Measurements from ENCODE around the gene ENHO.

The ENHO gene

GRCh38 chr9:34496149-34496712 lies 26.6 kb downstream of the ENHO start:
- Histone ChIP-seq H3K4me2 (ENCODE audit: low read length) (no peak overlapping the region), H3F3A (ENCODE audit: insufficient read depth, low read length) (no peaks in the 10 kb centered on the region), H4K20me1 (ENCODE audit: insufficient read depth, low read length) (no peaks in the 10 kb centered on the region), H3K9ac (ENCODE audit: low read length) (no peak overlapping the region), H2AFZ (ENCODE audit: low read length) (no peak overlapping the region), H3K36me3 (ENCODE audit: insufficient read depth, low read length) (no peaks in the 10 kb centered on the region), H3K9me3 (ENCODE audit: low read length) (no peaks in the 10 kb centered on the region), H3K27ac (ENCODE audit: low read depth, low read length, poor library complexity, severe bottlenecking) (no peak overlapping the region), H3K27me3 (ENCODE audit: insufficient read depth, low read length) (no peaks in the 10 kb centered on the region), H3K4me3 (ENCODE audit: low read depth, low read length, poor library complexity, severe bottlenecking) (no peak overlapping the region), H3K79me2 (ENCODE audit: insufficient read depth, low read length) (no peaks in the 10 kb centered on the region), H3K9me2 (ENCODE audit: low read depth, low read length) (no peaks in the 10 kb centered on the region), H3K4me1 (ENCODE audit: insufficient read depth, low read length, severe bottlenecking) (no peaks in the 10 kb centered on the region)
- TF ChIP-seq EZH2 (IDR thresholded peaks at IDR 0.05; ENCODE audit: borderline replicate concordance, low read length) (no peak), CTCF (IDR thresholded peaks at IDR 0.05; ENCODE audit: low read length) (no peak)

- Histone ChIP-seq H3K4me3 (ENCODE audit: low read depth, low read length, poor library complexity, severe bottlenecking) (no peak overlapping the region), H3K9me2 (ENCODE audit: low read depth, low read length) (no peaks in the 10 kb centered on the region)
These were observed 28.7 kb downstream of the ENHO start for GRCh38 chr9:34493972-34494535.

GRCh38 chr9:34492051-34492450 lies 30.7 kb downstream of the ENHO start:
- Histone ChIP-seq H3K9ac (ENCODE audit: low read length) (no peak overlapping the region), H3K4me1 (ENCODE audit: insufficient read depth, low read length, severe bottlenecking) (no peaks in the 10 kb centered on the region), H3K4me3 (ENCODE audit: low read depth, low read length, poor library complexity, severe bottlenecking) (no peak overlapping the region), H3F3A (ENCODE audit: insufficient read depth, low read length) (no peaks in the 10 kb centered on the region), H4K20me1 (ENCODE audit: insufficient read depth, low read length) (no peaks in the 10 kb centered on the region), H3K9me2 (ENCODE audit: low read depth, low read length) (no peaks in the 10 kb centered on the region), H3K27me3 (ENCODE audit: insufficient read depth, low read length) (no peaks in the 10 kb centered on the region), H3K36me3 (ENCODE audit: insufficient read depth, low read length) (no peaks in the 10 kb centered on the region), H3K9me3 (ENCODE audit: low read length) (no peaks in the 10 kb centered on the region), H2AFZ (ENCODE audit: low read length) (no peak overlapping the region), H3K79me2 (ENCODE audit: insufficient read depth, low read length) (no peaks in the 10 kb centered on the region), H3K27ac (ENCODE audit: low read depth, low read length, poor library complexity, severe bottlenecking) (no peak overlapping the region), H3K4me2 (ENCODE audit: low read length) (no peak overlapping the region)
- TF ChIP-seq EZH2 (IDR thresholded peaks at IDR 0.05; ENCODE audit: borderline replicate concordance, low read length) (no peak), CTCF (IDR thresholded peaks at IDR 0.05; ENCODE audit: low read length) (peak; percentile 22; the same call in 1 of the 2 replicates)

More at GRCh38 chr9:34493972-34494535, 28.7 kb downstream of the ENHO start:
- Histone ChIP-seq H4K20me1 (ENCODE audit: insufficient read depth, low read length) (no peaks in the 10 kb centered on the region), H3K4me2 (ENCODE audit: low read length) (no peak overlapping the region), H3K9ac (ENCODE audit: low read length) (no peak overlapping the region), H3F3A (ENCODE audit: insufficient read depth, low read length) (no peaks in the 10 kb centered on the region), H3K79me2 (ENCODE audit: insufficient read depth, low read length) (no peaks in the 10 kb centered on the region), H3K27ac (ENCODE audit: low read depth, low read length, poor library complexity, severe bottlenecking) (no peak overlapping the region), H3K4me1 (ENCODE audit: insufficient read depth, low read length, severe bottlenecking) (no peaks in the 10 kb centered on the region), H3K27me3 (ENCODE audit: insufficient read depth, low read length) (no peaks in the 10 kb centered on the region), H3K9me3 (ENCODE audit: low read length) (no peaks in the 10 kb centered on the region), H2AFZ (ENCODE audit: low read length) (no peak overlapping the region), H3K36me3 (ENCODE audit: insufficient read depth, low read length) (no peaks in the 10 kb centered on the region)
- TF ChIP-seq EZH2 (IDR thresholded peaks at IDR 0.05; ENCODE audit: borderline replicate concordance, low read length) (no peak), CTCF (IDR thresholded peaks at IDR 0.05; ENCODE audit: low read length) (no peak)
